Stimulated activated CD8-positive, alpha-beta memory T cell treated with anti-CD3 and anti-CD28 coated beads, Interleukin-4, amount 100 ng/mL, for 4 hours (primary cell): ENCODE results near the gene EMB.
"Not testable (repeated sequence)": the region's sequence is repeated elsewhere in the genome, so short reads cannot be mapped to it uniquely, and the experiment has no call there.

ENCODE experiments used
- DNase-seq, 2 donors: peaks; one replicate each; pipeline ENCODE4 v3.0.0-alpha.2; 2020; ENCODE audit warnings: low read depth in 2 of 2, low spot score in 1 of 2

Gene EMB

GRCh38 chr5:50421184-50421950 lies 19.7 kb downstream of the EMB start:
- not testable (repeated sequence) for DNase-seq

- no peak for DNase-seq
Measured at GRCh38 chr5:50420343-50420935, 20.6 kb downstream of the EMB start.

- not testable (repeated sequence) for DNase-seq
Measured at GRCh38 chr5:50419656-50420055, 21.4 kb downstream of the EMB start.

- DNase-seq: not testable (repeated sequence)
Measured at GRCh38 chr5:50416637-50417036, 24.5 kb downstream of the EMB start.

GRCh38 chr5:50415912-50416311 lies 25.2 kb downstream of the EMB start:
- no peak for DNase-seq

GRCh38 chr5:50410932-50411331 lies 30.2 kb downstream of the EMB start:
- not testable (repeated sequence) for DNase-seq

- no peak for DNase-seq
Measured at GRCh38 chr5:50406877-50407276, 34.2 kb downstream of the EMB start.

GRCh38 chr5:50401336-50401735 lies 39.8 kb downstream of the EMB start:
- DNase-seq: no peak

- DNase-seq: not testable (repeated sequence)
Measured at GRCh38 chr5:50393925-50394609, 47.0 kb downstream of the EMB start.

- not testable (repeated sequence) for DNase-seq
Measured at GRCh38 chr5:50392289-50392688, 48.8 kb downstream of the EMB start.

- DNase-seq: not testable (repeated sequence)
Measured at GRCh38 chr5:50384381-50384780, 56.7 kb downstream of the EMB start.

- DNase-seq: not testable (repeated sequence)
Measured at GRCh38 chr5:50376696-50377095, 64.4 kb downstream of the EMB start.

GRCh38 chr5:50369287-50370033 lies 71.6 kb downstream of the EMB start:
- not testable (repeated sequence) for DNase-seq

- no peak for DNase-seq
Measured at GRCh38 chr5:50365426-50366251, 75.4 kb downstream of the EMB start.

- DNase-seq: not testable (repeated sequence)
Measured at GRCh38 chr5:50364535-50365309, 76.4 kb downstream of the EMB start.

- DNase-seq: no peak
Measured at GRCh38 chr5:50359187-50359586, 81.9 kb downstream of the EMB start.

GRCh38 chr5:50352382-50352781 lies 88.7 kb downstream of the EMB start:
- DNase-seq: no peak
